Measurements from ENCODE around the gene EPYC.
"Not testable (repeated sequence)": the region's sequence is repeated elsewhere in the genome, so short reads cannot be mapped to it uniquely, and the experiment has no call there.

The EPYC gene

DNA sequence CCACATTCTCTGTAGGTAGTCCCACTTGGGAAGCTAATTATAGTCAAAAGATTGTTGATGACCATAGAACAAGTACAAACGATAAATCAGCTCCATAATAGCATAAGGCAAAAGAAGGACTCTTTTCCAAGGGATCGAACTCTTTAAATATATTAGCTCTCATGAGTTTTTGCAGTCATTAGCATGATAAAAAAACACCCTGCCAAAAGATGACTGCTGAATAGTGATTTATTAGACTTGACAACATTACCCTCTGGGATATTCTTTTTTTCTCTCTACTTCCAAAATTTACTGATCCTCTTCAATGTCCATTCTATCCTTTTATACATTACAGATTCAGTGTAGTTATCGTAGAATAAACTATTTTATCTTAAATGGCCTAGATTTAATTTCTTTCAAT lies 14.2 kb downstream of the EPYC start:
- no peak for DNase-seq (ENCODE audit: low spot score)

DNA sequence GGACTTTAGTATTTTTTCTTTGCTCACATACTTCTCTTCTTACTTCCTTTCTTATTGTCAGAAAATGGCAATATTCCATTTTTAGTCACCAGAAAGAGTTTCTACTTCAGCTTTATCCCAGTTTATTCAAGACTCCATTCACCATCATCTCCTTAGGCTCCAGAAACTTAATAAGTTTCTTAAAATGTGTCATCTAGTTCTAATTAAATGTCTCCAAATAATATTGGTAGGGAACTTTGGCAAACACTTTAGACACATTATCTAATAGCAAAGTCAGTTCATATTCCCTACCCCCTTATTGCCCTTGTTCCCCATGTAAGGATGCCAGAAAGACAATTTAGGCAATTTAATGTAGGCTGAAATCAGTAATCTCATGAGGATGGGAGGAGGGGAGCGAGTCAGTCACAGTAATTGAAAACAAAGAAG lies 15.1 kb downstream of the EPYC start:
- no peak for DNase-seq (ENCODE audit: low spot score)

DNA sequence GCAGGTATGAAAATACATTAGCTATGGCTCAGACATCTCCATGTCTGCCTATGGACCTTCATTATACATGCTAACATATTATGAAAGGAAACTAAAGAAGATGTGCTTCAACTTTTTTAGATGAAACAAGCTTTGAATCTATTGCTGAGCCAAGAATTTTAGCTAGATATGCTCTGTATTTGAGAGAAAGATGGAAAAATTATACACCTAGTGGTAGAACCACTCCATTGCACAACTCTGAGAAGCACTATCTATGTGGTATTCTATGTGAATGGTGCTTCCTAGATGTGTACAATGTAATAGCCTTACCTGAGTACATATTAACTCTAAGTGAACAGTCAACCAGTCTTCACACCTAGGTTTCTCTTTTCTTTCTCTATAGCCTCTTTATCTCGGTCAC lies 17.3 kb downstream of the EPYC start:
- no peak for DNase-seq (ENCODE audit: low spot score)

DNA sequence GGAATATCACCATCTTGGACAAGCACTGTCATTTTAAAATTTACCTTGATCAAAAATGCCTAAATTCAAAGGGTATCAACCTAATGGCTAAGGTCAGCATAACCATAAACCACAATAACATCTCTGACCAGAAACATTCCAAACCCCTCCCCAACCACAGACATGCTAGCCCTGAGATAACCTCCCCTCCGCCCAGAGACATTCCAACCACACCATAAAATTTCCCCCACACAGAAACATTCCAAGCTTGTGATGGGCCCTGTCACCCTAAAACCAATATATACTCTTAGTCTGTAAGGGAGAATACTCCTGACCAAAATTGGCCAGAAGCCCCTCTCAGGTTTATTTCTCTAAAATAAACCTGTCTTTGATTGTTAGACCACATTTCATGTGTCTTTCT lies 17.7 kb downstream of the EPYC start:
- DNase-seq (ENCODE audit: low spot score): no peak

DNA sequence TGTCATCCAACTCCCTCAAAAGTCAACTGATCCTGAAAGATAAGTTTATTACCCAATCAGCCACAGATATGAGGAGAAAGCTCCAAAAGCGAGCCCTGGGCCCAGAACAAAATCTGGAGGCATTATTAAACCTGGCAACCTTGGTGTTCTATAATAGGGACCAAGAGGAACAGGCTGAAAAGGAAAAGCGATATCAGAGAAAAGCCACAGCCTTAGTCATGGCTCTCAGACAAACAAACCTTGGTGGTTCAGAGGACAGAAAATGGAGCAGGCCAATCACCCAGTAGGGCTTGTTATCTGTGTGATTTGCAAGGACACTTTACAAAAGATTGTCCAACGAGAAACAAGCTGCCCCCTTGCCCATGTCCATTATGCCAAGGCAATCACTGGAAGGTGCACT lies 19.4 kb downstream of the EPYC start:
- not testable (repeated sequence) for DNase-seq (ENCODE audit: low spot score)

DNA sequence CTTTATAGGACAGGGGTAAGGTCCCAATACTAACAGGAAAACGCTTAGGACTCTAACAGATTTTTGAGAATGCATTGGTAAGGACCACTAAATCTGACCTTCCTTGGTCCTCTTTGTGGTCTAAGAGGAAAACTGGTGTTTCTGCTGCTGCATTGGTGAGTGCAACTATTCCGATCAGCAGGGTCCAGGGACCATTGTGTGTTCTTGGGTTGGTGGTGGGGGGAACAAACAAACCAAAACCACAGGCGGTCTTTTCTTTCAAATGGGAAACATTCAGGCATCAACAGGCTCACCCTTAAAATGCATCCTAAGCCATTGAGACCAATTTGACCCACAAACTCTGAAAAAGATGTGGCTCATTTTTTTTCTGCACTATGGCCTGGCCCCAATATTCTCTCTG lies 20.7 kb downstream of the EPYC start:
- DNase-seq (ENCODE audit: low spot score): no peak

DNA sequence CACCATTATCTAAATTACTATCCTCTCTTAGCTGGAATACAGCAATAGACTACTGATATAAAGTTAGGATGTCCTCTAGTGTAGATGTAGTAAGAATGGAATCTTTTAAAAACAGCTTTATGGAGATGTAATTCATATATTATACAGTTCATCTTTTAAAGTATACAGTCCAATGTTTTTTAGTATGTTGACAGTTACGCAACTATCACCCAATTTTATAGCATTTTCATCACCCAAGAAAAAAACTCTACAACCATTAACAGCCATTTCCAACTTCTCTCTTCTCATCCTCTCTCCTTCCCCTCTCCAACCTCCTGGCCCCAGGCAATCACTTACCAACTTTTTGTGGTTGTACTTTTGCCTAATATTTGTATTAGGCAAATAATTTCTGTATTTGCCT lies 22.6 kb downstream of the EPYC start:
- DNase-seq (ENCODE audit: low spot score): no peak

DNA sequence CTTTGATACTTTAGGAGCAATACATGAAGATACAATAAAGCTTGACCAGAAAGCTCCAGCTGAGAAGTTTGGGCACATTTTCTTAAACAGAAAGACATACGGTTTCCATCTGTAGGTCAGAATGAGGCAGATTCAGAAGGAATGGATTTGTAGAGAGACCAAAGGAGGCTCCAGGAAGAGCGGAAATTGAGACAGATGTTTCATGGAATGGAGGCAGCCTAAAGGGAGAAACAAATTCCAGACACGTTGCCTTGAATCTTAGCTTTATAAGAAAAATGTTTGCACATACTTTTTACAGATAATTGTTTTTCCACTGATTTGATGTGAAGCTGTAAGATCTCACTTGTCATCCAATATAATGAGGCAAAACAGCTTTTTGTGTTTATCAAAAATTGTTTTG lies 24.8 kb downstream of the EPYC start:
- DNase-seq (ENCODE audit: low spot score): no peak

DNA sequence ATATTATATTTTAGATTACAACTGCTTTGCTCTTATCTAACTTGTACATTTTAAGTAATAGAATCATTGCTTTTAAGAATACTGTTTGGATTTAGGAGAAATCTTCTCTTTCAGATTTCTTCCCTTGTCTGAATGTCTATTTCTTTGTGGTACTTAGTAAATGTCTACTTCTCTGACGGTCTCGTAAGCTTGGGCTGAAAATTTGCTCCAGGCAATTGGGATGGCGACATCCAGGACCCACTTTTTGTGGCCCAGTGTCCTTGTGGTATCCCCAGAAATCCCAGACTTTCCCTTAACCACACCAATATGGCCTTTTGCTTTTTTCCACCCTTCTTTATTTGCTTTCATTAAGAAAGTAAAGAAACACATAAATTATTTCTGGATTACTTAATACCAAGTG lies 25.8 kb downstream of the EPYC start:
- no peak for DNase-seq (ENCODE audit: low spot score)

DNA sequence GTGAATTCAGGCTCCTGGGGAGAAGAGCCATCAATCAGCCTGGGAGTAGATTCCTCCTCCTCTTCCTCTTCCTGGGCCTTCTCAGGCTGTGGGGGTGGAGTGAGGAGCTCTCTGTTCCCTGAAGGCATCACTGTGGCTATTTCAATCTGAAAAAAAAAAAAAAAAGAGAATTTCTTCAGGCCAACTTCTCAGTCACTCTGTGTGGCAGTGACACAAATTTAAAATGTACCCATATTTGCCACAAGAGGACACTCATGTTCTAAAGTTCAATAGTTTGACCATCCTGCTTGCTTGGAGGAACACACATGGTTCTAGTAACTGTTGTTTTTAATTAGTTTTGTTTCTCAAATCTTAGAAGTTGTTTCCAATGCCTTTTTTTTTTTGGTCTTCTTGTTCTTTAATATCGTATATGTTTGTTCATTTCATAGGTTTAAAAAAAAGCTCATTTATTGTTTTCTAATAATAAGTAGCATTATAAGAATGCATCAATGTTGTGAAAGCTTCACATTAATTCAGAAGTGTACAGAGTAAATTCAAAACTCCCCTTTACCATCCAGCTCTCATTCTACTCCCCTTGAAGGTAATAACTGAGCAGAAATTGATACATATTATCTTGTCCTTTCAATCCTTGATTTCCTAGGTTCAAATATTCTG lies 26.5 kb downstream of the EPYC start:
- DNase-seq (ENCODE audit: low spot score): peak; percentile 52

DNA sequence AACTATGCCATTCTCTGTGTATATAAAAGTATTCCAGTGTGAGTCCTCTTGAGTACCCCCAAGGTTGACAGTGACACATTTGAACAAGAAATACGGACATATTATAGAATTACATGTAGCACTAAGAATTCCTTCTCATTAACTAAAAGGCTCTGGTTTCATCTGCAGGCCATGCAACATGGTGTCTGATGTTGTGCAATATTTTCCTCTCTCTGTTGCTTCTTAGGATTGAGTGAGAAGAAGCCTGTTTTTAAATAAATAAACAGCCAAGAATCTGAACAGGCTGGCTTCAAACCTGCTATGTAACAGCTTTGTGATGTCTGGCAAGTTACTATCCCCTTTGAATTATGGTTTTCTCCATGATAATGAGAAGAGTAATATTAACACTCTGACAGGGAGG lies 27.5 kb downstream of the EPYC start:
- DNase-seq (ENCODE audit: low spot score): no peak

DNA sequence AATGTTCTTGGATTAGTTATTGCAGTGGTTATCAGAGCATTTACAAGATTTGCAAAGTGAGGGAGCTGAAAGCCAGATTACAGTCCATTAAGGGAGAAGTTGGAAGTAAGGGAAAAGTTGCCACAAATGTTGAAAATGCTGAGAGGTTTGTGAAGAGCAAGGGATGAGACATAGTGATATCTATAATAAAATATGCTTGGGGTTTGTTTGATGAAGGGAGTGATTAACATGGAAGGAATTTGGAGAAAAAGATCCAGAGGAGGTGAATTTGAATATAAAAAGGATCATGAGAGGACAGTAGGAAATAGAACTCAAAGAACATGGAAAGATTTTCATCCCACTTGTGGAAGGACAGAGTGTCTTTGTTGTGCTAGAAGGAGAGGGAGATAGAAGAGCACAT lies 30.5 kb downstream of the EPYC start:
- no peak for DNase-seq (ENCODE audit: low spot score)

DNA sequence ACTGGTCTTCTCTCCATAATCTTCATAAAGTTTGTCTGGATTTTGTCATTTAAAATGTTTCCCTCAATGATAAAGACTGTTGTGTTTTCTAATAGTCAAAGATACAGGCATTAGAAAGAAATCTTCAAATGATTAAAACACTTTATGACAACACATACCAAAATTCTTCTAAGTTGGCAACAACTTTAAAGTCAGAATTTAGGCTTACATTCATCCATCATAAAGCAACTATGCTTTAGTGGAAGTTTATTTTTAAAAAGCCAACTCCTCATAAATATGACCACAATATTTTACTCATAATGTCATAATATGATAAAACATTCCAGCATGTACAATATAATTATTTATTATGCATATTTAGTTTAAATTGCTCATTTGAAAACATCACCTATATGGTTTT lies 32.5 kb downstream of the EPYC start:
- DNase-seq (ENCODE audit: low spot score): no peak

DNA sequence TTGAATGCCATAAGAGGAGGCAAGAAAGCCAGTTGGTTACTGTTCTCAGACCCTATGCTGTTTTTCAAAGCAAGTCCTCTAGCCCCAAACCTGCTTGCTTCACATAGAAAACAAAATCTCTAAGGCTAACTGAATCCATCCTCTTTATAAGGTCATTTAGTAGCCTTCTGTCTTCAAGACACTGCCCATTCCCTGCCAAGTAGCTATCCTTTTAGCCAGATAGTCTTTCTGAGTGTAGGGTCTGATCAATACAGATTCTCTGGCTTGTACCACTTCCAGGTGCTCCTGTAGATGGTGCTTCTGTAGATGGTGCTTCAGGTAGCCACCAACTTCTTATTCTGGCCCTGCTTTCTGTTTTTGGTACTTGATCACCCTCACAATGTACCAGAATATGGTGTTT lies 33.9 kb downstream of the EPYC start:
- no peak for DNase-seq (ENCODE audit: low spot score)

DNA sequence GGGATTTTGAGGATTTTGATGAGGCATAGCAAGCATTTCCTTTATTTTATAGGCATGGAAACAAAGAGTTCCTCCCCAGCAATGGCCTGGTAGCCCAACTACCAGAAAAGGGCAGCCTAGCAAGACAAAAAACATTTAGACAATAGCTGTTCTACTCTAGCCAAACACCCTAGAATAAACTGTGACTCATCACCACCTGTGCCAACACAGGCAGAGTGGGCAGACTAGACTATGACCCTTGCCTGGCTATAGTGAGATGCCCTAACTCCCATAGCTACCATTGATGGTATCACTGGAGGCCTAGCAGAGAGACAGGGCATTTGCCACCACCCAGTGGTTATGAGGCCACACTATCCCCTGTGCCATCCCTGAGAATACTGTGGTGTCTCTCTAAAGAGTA lies 34.3 kb downstream of the EPYC start:
- DNase-seq (ENCODE audit: low spot score): no peak

DNA sequence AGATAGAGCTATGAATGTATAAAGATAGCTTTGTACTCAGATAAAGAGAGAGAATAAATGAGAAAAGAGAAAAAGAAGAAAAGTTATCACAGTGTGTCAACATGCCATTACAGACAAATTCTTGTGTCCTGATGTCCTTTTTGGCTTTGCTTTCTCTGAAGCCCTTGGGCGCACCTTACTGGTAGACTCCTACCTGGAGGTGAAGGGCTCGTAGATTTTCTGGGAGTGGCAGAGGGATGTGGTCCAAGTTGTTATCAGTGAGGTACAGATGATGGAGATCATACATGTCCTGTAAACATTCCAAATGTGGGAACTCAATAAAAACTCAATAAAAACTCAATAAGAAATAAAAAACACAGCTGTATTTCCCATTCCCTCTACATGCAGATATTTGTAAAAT lies 34.9 kb downstream of the EPYC start:
- DNase-seq (ENCODE audit: low spot score): no peak

DNA sequence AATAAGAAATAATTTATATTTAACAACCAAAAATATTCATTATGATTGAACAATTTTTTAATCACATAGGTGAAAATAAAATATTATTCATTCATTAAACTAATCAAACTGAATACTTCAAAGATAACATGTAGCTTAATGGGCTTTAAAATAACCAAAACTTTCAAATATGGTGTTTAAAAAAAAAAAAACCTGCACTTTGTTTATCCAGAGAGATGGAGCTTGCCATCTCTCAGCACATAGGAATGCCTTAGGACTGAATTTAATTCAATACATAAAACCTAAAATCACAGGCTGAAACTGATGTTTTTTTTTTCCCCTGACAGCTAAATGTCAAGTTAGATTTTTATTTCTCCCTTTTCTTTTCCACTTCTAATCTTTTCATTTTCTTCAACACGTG lies 35.4 kb downstream of the EPYC start:
- no peak for DNase-seq (ENCODE audit: low spot score)

DNA sequence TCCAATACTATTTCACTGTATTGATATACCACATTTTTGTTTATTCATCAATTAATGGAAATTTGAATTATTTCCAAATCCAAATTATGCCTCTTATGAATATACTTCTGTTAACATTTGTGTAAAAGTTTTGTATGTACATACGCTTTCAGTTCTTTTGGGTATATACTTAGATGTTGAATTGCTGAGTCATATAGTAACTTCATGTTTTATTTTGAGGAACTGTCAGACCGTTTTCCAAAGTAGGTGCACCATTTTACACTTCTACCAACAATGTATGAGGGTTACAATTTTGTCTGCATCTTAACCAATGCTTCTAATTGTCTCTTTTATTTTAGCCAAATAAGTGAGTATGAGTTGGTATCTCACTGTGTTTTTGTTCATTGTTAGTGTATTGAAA lies 39.6 kb downstream of the EPYC start:
- DNase-seq (ENCODE audit: low spot score): no peak

DNA sequence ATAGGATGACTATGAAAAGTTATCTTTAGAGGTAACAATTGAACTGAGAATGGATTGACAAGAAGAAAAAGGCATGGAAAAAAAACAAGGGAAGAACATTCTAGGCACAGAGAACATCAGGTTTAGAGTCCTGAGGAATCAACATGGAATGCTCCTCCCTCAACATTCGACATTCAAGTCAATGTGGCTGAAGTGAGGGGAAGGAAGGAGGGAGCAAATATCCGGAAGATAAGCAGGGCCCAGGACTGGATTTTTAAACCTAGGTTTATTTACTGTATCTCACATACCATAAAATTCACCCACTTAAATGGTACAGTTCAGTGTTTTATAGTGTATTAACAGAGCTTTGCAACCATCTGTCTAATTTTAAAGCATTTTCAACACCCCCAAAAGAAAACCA lies 40.2 kb downstream of the EPYC start:
- no peak for DNase-seq (ENCODE audit: low spot score)

DNA sequence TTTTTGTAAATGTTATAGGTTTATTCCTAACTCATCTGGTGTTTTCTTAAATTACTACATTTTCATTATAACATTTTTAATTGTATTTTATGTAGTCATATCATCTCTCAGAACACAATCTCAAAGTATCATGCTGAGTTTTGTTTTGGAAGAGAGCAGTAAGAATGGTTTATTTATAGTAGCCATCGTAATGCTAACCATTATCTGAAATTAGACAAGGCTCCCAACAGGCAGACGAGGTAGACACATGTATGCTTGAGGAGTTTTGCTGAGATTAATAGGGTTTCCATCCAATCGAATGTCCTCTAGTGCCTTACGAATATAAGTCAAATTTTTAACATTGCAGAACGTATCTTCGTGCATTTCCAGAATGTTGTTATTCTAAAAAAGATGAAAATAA lies 40.8 kb downstream of the EPYC start:
- no peak for DNase-seq (ENCODE audit: low spot score)

DNA sequence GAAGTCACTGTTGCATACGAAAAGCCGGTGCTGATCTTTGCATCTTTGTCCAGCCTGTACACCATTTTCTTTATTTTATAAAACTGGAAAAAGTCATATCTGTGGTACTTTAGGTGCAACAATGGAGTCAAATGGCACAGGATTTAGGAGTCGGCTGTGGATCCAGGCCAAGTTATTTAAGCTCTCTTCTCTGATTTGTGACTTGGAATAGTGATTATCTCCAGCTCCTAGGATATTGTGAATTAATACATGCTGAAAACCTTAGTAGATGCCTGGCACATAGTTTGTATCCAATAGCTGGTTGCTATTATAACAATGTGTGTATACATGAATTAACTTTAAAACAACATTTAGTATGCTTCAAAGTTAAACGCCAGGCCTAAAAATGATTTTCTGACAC lies 43.6 kb downstream of the EPYC start:
- DNase-seq (ENCODE audit: low spot score): no peak

DNA sequence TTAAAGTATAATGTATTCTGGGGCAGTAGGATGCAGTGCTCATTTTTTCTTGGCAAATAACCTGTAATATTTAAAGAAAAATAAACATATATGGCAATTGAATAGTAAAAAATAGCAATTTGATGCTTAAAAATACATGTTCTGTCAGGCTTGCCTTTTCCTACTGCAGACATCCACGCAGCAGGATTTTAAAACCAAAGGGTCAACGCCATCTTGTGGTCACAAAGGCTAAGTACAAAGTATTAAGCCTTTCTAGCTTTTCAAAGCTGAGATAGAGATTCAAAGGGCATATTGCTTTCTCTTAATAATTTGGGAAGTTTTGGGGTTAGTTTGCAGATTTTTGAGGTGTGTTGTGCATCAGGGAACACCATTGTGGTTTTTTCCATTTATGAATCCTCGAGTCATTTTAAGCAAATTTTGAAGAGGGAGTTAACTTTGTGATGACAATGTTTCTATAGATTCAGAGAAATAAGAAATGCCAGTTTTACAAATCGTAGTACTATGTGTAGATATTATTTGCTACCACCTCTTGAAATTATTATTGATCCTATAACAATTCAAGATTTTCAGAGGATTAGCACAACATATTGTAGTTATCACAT lies 45.1 kb downstream of the EPYC start:
- peak; percentile 34 for DNase-seq (ENCODE audit: low spot score)

DNA sequence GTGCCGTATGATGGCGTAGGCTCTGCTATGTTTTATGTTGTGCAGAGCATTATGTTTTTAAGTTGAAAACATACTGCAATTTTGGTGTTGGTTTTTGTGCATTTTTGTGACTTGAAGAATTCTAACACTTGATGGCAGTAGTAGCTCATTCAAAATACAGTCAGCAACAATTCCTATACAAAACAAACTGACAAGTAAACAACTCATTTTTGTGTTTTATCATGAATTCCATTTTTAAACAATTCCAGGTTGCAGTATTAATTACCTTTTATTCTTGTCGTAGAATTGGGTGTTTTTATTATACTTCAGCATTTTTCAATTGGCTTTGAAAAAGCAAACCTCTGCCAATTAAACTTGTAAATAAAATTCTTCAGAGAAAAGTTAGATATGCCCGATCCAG lies 45.7 kb downstream of the EPYC start:
- DNase-seq (ENCODE audit: low spot score): no peak

DNA sequence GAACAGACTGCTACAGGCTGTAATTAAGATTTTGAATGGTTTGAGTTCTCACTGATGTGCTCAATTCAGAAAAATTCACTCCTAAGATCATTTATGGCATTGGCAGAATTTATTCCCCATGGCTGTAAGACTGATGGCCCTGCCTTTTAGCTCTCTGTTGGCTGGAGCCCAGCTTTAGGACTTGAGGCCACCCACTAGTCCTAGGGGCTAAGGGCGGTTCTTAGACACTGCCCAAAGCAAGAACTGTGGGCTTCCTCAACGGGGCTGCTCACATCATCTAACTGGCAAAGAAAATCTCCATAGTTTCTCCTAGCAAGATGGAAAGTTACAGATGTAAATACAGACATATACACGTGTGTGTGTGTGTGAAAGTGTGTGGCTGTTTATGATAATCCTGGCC lies 46.4 kb downstream of the EPYC start:
- no peak for DNase-seq (ENCODE audit: low spot score)

DNA sequence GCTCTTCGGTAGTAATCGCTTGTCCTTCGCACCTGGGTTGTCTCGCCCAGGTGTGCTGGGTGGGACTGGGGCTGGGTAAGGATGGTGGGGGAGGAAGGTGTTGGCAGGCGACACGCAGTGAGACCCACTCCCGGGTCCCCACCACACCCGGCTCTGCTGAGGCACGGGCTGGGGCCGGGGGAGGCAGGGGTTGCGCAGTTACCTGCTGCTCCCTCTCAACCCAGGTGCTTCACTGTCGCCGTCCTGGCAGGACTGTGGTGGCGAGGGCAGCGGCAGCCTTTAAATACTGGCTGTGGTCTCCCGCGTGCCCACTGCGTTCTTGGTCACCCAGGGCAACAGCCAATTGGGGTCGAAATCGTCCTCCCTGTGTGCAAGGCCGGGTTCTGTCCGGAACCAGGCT lies 49.9 kb downstream of the EPYC start, which contains the start of gene CCER1:
Gene CCER1 (minus strand): TSS at position 256 of the 400 bp plus-strand sequence. CDS start 434 bp downstream, outside the sequence.
- DNase-seq (ENCODE audit: low spot score): no peak
